Neural progenitor cell (in vitro differentiated cells): ENCODE results near the gene IWS1.

Source experiments
- CTCF ChIP-seq: fragments of 200-600 bp; sonication (generic); IDR thresholded peaks from 2 replicates; pipeline ENCODE4 v1.5.1; 2017; ENCODE audit warnings: antibody characterized with exemption, mild to moderate bottlenecking
- EZH2 ChIP-seq: fragments of 200-600 bp; sonication (generic); IDR thresholded peaks from 2 replicates; pipeline ENCODE4 v1.6.1; 2017; ENCODE audit warnings: antibody characterized with exemption, mild to moderate bottlenecking, moderate library complexity

- TF ChIP-seq CTCF = no peak
- TF ChIP-seq EZH2 = no peak
These were observed 49.0 kb upstream of the IWS1 start for GRCh38 chr2:127575185-127575765.
